ENCODE measurements around the gene KLHDC1.
"Not testable (repeated sequence)": the region's sequence is repeated elsewhere in the genome, so short reads cannot be mapped to it uniquely, and the experiment has no call there.

The KLHDC1 gene, protein sequence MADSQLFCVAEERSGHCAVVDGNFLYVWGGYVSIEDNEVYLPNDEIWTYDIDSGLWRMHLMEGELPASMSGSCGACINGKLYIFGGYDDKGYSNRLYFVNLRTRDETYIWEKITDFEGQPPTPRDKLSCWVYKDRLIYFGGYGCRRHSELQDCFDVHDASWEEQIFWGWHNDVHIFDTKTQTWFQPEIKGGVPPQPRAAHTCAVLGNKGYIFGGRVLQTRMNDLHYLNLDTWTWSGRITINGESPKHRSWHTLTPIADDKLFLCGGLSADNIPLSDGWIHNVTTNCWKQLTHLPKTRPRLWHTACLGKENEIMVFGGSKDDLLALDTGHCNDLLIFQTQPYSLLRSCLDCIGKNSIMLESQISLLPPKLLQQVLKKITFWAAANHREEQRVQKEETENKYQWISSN

DNA sequence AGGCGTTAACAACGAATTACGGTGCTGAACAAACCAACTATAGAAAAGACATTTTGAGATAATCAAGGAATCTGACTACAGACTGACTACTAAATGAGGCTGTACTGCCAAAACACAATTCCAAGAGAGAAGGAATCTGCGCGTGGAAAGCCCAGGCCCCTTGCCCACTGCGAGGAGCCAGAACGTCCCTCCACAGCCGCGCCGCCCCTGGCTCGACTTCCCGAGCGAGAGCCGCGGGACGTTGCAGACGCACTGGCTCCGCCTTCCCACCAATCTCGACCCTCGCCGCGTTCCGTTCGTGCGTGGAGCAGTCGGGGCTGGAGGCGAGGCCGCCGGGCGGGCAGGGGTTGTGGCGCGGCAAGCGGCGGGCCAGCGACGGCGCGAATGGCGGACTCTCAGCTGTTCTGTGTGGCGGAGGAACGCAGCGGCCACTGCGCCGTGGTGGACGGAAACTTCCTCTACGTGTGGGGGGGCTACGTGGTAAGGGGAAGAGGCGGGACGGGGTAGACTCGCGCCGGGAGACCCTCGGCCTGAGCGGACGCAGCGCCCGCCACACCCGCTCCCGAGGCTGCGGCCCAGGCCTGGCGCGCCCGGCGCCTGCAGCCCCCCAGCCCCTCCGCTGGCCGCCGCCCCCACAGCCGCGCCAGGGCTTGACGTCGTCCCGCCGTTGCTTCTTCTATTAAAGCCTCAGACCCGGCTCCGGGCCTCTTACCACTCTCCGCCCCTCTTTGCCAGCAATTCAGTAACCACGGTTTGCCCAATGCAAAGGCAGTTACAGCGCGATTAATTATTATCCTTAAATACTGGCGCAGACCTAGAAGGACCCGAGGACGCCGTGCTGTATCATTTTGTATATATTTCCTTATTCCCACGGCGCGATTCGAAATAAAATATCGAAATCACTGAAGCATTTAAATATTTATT is at the start of gene KLHDC1:
Gene KLHDC1 (plus strand): TSS at position 310 of the 924 bp plus-strand sequence. CDS start 75 bp downstream, at position 385.
- DNase-seq = peak; percentile 68 to 83 (median 76)

DNA sequence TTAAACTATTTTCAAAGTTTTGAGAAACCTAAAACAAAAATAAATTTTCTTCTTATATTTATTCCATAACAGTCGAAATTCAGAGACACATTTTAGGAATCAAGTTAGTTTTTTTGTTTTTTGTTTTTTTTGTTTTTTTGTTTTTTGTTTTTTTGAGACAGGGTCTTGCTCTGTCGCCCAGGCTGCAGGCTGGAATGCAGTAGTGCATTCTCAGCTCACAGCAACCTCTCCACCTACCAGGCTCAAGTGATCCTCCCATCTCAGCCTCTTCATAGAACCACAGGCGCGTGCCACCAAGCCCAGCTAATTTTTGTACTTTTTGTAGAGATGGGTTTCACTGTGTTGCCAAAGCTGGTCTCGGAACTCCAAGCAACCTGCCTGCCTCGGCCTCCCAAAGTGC is 39.4 kb upstream of the KLHDC1 start:
- DNase-seq = no peak

DNA sequence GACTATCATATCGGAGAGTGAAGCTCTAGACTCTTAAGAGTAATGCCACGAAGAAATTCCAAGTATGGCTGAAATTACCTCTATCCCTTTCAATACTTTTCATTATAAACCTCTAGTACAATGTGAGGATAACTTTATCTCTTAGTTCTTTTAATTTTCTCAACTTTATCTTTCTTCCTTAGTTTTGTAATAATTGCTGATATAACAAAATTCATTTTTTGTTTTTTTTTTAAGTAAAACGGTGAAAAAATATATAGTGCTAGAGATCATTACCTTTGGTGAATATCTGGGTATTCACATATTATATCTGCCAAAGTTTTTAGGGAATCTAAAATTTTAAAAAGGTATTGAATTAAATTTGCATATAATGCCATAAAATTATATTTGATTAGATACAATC is 38.4 kb upstream of the KLHDC1 start:
- no peak for DNase-seq

DNA sequence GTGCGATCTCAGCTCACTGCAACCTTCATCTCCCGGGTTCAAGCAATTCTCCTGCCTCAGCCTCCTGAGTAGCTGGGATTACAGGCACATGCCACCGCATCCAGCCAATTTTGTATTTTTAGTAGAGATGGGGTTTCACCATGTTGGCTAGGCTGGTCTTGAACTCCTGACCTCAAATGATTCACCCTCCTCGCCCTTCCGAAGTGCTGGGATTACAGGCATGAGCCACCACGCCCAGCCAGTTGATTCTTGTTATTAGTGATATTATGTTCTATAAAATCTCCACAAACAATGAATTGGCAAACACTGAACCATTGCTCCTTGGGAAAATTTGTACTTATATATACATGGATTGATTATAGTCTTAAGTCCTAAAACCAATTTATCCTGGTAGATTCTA is 35.4 kb upstream of the KLHDC1 start:
- not testable (repeated sequence) for DNase-seq

DNA sequence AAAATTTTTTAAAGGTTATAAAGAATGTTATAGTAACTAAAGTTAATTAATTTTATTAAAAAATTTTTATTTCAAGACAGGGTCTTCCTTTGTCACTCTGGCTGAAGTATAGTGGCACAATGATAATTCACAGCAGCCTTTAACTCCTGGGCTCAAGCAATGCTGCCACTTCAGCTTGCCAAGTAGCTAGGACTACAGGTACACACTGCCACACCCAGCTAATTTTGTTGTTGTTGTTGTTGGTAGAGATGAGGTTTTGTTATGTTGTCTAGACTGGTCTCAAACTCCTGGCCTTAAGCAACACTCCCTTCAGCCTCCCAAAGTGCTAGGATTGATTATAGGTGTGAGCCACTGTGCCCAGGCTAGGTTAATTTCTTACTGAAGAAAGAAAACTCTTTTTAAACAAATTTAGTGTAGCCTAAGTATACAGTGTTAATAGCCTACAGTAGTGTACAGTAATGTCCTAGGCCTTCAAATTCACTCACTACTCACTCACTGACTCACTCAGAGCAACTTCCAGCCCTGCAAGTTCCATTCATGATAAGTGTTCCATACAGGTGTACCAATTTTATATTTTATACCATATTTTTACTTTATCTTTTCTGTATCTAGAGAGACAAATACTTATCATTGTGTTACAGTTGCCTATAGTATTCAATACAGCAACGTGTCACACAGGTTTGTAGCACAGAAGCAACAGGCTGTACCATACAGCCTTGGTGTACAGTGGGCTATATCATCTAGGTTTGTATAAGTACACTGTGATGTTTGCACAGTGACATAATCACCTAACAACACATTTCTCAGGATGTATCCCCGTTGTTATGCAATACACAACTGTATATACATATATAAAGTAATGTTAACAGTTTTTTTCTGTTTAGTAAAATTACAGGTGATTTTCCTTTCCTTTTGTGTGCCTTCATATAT is 33.1 kb upstream of the KLHDC1 start:
- no peak for DNase-seq

DNA sequence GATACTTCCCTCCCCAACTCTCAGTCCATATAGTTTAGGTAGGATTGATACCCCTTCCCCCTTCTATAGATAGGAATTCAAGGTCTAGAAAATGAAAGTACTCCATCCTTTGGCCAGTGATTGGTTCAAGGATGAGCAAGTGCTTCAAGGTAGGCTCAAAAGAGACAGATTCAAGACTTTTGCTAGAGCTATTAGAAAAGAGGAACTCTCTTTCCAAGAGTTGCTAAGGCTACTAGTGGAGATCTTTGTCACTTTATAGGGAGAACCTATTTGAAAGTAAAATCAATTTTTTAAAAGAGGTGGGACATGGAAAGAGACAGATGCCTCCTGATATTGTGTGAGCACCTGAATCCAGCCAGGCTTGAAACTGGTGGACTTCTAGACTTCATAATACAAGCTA is 22.4 kb upstream of the KLHDC1 start:
- DNase-seq = no peak

DNA sequence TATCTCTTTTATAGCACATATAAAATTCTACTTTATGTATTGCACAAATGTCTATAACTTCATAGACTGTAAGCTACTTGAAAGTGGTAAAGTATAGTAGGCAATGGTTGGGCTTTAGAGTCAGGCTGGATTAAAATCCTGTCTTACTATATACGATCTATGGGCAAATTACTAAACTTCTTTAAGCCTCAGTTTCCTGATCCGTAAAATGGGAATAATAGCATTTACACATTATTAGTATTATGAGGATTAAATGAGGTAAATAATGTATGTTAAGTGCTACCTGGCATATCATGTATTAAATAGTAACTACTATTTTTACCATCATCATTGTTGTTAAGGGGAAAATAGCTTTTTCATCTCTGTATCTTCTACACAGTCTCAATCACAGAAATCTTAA is 19.3 kb upstream of the KLHDC1 start:
- DNase-seq = no peak

DNA sequence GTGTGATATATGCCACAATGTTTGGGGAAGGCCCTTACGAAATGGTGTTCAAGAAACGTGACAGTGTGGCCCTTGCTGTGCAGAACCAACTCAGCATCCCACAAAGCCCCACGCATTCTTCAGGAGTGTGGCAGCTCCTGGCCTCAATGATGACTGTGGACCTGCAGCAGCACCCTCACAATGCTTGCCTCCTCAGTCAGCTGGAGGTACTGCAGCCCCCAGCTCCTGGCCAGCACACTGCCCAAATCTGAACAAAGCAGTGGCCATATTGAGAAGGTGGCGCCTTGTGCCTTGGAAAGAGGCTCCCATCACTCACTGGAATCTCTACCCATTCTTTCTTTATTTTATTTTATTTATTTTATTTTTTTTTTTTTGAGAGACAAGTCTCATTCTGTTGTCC is 15.3 kb upstream of the KLHDC1 start:
- no peak for DNase-seq

DNA sequence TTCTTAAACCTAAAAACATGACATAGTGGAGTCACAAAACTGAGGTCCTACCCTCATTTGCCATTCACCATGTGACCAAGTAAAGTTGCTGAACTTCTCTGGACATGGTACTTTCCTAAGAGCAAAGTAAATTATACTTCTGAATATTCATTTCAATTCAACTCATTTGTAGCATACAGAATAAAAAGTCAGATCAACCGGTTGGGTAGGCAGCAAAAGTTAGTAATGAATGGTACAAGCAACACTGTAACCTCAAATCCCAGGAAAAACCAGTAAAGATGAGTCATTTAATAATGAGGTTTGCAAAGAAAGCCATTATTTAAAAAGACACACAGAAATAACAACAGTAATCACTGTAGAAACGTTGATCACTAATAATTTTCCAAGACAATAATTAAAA is 13.6 kb upstream of the KLHDC1 start:
- no peak for DNase-seq

DNA sequence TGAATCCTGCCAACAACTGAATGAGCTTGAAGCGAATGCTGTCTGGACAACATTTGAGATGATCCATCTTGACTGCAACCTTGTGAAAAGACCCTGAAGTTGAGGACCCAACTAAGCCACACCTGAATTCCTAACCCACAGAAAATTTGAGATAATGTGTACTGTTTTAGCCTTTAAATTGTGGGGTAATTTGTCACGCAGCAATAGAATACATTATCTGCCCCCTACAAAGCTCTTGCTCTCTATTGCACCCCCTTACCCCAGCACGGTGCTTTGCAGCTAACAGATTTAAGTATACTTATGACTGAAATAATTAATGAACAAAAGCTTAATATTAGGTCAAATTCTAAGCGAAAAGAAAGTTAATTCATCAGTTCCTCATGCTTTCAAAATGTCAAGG is 6.5 kb upstream of the KLHDC1 start:
- DNase-seq = no peak

DNA sequence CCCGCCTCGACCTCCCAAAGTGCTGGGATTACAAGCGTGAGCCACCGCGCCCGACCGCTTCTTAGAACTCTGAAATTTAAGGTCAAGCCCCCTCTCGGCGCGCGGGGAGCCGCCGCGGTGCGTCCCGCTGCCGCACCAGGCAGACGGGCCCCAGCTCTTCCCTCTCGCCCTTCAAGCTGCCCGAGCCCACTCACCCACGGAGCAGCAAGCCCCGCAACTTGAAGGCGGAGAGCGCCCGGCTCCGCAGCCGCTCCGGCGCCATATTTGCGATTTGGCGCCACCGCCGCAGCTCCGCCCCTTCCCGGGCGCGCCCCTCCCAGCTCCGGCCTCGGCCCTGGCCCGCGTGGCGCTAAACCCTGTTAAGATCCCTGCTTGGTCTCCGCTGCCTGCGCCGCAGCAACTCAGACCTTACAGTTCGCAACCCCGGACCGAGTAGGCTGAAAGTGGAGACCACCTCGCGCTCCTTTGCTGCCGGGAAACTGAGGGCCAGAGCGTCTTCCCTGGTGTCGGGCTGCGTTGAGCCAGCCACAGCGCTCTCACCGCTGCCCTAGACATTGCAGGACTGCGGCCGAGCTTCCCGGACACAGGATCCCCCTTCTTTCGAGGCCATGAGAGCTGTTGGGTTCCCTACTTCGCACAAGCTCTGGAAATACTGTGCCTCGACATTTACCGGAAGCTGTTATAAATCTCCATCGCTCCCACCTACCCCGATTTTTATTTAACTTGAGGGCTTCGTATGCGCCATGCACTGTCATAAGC is 4.8 kb upstream of the KLHDC1 start, which contains the start of gene POLE2:
Gene POLE2 (minus strand): TSS at position 273 of the 759 bp plus-strand sequence. CDS start 11 bp downstream, at position 262.
- peak; percentile 34 to 67 (median 59) for DNase-seq

DNA sequence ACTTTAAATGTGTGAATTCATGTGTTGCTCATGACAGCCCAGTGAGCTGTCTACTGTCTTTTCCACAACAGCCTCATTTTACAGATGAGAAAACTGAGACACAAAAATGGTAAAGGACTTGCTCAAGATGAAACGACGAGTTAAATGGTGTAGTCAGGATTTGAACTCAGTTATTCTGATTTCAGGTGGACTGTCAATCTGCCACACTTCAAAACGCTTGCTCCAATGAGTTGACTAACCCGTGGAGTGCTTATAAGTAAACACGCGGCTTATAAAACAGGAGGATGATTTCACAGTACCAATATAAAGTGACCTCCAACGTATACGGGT is 4.3 kb upstream of the KLHDC1 start:
- DNase-seq = peak in 1 of 6 experiments; percentile 6

DNA sequence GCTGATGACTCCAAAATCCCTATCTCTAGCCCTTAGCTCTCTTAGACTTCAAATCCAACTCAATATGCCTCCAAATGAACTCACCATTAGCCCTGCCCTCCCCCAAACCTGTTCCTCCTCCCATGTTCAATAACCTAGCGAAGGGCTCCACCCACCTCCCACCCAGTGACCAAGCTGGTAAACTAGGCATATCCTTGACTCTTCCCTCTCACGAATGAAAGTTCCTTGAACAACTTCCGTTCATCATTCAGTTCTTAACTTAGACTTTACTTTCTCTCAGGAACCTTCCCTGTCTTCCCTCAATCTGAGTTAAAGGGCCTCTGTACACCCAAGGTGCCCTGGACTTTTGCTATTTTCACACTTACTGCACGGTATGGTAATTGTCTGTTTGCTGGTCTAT is 1.9 kb upstream of the KLHDC1 start:
- DNase-seq = no peak

DNA sequence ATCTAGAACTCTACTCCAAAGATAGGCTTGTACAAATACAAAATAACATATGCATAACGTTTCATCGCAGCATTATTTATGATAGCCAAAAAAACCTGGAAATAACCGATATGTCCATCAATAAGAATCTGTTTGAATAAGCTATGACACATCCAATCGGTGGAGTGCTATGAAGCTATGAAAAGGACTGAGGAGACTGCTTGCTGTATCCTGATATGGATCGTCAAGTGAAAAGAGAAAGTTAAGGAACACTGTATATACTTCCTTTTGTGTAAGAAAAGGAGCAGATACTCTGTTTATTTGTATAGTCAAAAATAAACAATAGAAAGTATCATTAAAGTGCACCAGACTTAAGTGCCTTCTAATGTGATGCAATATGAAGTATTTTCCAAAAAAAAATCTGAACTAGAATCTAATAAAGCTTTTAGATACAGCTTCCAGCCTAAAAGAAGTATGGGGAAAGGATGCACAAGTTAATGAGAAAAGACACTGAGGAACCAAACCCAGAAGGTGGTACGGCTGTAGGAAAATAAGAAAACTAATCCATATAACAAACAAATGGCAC is 645 bp upstream of the KLHDC1 start:
- peak in 1 of 6 experiments; percentile 11 for DNase-seq

DNA sequence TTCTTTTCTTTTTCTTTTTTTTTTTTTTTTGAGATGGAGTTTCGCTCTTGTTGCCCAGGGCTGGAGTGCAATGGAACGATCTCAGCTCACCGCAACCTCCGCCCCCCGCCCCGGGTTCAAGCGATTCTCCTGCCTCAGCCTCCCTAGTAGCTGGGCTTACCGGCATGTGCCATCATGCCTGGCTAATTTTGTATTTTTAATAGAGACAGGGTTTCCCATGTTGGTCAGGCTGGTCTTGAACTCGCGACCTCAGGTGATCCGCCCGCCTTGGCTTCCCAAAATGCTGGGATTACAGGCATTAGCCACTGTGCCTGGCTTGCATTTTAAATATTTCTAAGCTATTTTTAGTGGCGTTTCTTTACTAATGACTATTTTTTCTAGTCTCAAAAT is 810 bp downstream of the KLHDC1 start:
- DNase-seq = not testable (repeated sequence)

DNA sequence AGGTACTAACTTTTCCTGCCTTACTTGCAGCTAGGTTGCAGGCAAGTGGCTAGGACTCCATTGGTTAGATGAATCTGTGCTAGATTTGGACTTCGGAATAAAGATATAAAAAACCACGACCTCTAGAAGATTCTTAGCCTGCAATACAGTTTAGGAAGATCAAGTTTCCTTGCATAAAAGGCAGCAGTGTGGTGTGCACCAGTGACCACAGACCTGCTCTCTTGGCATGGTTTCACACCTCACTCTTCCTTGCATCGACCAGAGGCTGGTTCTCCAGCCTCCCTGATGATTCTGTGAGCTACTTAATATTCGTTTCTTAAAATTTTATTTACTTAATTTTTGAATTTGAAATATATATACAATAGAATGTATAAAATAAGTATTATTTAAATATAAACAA is 9.8 kb downstream of the KLHDC1 start:
- DNase-seq = no peak

DNA sequence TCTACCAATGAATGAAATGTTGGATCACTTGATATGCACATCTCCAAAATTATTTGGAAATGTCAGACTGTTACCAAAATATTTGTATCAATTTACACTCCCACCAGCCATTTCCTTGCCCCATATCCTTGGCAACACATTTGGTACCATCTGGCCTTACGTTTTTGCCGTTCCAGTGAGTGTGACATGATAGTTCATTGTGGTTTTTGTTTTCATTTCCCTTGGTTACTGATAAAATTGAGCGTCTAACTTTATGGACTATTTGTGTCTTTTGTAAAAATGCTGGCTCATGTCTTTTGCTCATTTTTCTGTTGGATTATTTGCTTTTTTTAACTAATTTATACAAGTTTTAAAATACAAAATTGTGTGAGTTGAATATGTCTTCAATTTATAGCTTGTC is 11.0 kb downstream of the KLHDC1 start:
- no peak for DNase-seq

DNA sequence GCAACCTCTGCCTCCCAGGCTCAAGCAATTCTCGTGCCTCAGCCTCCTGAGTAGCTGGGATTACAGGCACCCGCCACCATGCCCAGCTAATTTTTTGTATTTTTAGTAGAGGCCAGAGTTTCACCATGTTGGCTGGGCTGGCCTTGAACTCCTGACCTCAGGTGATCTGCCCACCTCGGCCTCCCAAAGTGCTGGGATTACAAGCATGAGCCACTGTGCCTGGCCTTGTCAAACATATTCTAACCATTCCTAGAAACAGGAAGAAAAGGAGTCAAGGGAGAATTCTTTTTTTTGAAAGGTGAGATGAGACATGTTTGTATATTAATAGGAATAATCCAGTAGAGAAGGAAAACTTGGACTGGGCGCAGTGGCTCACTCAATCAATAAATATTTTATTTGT is 11.6 kb downstream of the KLHDC1 start:
- not testable (repeated sequence) for DNase-seq

DNA sequence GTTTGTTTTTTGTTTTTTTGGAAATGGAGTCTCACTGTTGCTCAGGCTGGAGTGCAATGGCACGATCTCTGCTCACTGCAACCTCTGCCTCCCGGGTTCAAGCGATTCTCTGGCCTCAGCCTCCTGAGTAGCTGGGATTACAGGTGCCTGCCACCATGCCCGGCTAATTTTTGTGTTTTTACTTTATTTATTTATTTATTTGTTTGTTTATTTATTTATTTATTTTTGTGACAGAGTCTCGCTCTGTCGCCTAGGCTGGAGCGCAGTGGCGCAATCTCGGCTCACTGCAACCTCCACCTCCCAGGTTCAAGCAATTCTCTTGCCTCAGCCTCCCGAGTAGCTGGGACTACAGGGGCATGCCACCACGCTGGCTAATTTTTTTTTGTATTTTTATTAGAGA is 18.1 kb downstream of the KLHDC1 start:
- DNase-seq = not testable (repeated sequence)

DNA sequence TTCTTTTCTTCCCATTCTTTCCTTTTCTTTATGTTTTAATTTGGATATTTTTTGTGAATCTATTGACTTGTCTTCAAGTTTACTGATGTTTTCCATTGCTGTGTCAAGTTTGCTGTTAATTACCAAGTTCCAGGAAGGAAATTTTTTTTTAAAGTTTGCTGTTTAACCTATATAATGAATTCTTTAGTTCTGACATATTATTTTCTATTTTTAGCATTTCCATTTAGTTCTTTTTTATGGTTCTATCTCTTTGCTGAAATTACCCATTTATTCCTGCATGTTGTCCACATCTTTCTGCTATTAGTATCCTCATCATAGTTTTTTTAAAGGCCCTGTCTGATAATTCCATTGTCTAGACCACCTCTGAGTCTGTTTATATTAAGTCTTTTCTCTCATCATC is 27.8 kb downstream of the KLHDC1 start:
- DNase-seq = no peak

DNA sequence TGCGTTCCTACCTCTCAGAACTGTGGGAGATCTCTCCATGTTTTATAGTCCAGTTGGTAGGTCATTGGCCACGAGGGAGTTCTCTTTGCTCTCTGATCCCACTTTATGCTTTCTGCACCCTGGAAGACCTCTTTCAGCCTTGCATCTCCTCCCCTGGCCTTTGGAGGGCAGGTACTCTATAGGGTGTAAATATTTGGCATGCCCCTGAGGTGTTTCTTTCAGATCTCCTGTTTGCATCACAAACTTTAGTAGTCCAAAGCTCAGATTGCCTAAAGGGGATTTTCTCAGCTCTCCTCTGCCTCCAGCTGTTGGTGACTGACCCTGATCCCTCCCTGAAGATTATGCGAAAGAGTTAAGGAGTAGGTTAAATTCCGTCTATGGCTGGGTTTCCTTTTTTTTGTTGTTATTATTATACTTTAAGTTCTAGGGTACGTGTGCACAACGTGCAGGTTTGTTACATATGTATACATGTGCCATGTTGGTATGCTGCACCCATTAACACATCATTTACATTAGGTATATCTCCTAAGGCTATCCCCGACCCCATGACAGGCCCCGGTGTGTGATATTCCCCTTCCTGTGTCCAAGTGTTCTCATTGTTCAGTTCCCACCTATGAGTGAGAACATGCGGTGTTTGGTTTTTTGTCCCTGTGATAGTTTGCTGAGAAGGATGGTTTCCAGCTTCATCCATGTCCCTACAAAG is 29.0 kb downstream of the KLHDC1 start:
- DNase-seq = not testable (repeated sequence)

Data from stimulated activated naive CD4-positive, alpha-beta T cell (primary cell).